Stimulated activated CD4-positive, alpha-beta T cell treated with anti-CD3 and anti-CD28 coated beads, Interleukin-2, amount 100 ng/mL, for 4 hours (primary cell): ENCODE measurements around the gene KRT6A.

Source experiments
- DNase-seq: peaks from one replicate; pipeline ENCODE4 v3.0.0-alpha.2; 2020; ENCODE audit warnings: low read depth

Gene KRT6A

GRCh38 chr12:52524241-52524897, 31.3 kb upstream of the KRT6A start:
- no peak for DNase-seq

GRCh38 chr12:52523824-52524223, 30.8 kb upstream of the KRT6A start:
- DNase-seq, result no peak

- DNase-seq, result no peak
Measured at GRCh38 chr12:52522346-52523011, 29.4 kb upstream of the KRT6A start.

- no peak for DNase-seq
Measured at GRCh38 chr12:52521568-52522266, 28.7 kb upstream of the KRT6A start.

- DNase-seq, result no peak
Measured at GRCh38 chr12:52521175-52521567, 28.1 kb upstream of the KRT6A start.

GRCh38 chr12:52519826-52520662, 27.0 kb upstream of the KRT6A start, which contains the start of gene KRT5:
KRT5 (minus strand) TSS chr12:52520394; CDS start chr12:52520296, 98 bp downstream.
- no peak for DNase-seq

- no peak for DNase-seq
Measured at GRCh38 chr12:52519387-52519703, 26.3 kb upstream of the KRT6A start.

GRCh38 chr12:52518574-52519386, 25.7 kb upstream of the KRT6A start:
- DNase-seq, result no peak

GRCh38 chr12:52517888-52518287, 24.8 kb upstream of the KRT6A start:
- DNase-seq, result no peak

GRCh38 chr12:52517005-52517835, 24.2 kb upstream of the KRT6A start:
- no peak for DNase-seq

- no peak for DNase-seq
Measured at GRCh38 chr12:52515927-52516831, 23.1 kb upstream of the KRT6A start.

GRCh38 chr12:52515319-52515646, 22.2 kb upstream of the KRT6A start:
- DNase-seq, result no peak

GRCh38 chr12:52514471-52515318, 21.6 kb upstream of the KRT6A start:
- DNase-seq, result no peak

GRCh38 chr12:52513736-52514135, 20.7 kb upstream of the KRT6A start:
- DNase-seq, result no peak

GRCh38 chr12:52508211-52508610, 15.2 kb upstream of the KRT6A start:
- DNase-seq, result no peak

GRCh38 chr12:52506858-52507715, 14.0 kb upstream of the KRT6A start:
- DNase-seq, result no peak

- DNase-seq, result no peak
Measured at GRCh38 chr12:52502877-52503276, 9.8 kb upstream of the KRT6A start.

- DNase-seq, result no peak
Measured at GRCh38 chr12:52501490-52501889, 8.4 kb upstream of the KRT6A start.
